ENCODE measurements around the gene BEAN1. TPM values are rescaled to one million over a fixed set of nuclear protein-coding genes. Genes with fewer than 3 reads are reported as not detected.

The BEAN1 gene
- total and polyA plus RNA-seq, 7 donors: 0.35 to 0.41 TPM; not detected in 5

DNA sequence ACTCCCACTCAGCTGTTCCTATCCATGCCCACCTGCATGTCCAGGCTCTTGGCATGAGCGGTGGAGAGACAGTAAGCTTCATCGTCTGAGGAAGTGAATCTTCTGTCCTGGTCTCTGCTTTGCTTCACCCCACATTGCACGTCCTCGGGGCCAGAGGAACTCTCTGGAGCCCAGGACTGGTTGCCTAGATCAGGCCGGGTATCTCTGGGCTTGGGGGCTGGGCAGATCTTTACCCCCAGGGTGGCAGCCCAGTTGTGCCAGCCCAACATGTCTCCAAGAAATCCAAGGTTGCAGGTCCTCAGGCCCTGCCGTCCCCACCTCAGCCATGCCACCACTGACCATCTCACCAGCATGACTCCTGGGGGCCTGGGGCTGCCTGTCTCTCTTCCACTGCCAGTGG is 58.3 kb downstream of the BEAN1 start:
- Histone ChIP-seq H3K27ac (no peak overlapping the region), H3K9me3 (no peaks in the 10 kb centered on the region), H3K4me3 (no peak overlapping the region), H3K36me3 (peaks cover 0 to 8% (median 0%) of the 10 kb centered on the region in 4 donors), H3K4me1 (peaks cover 0 to 14% (median 12%) of the 10 kb centered on the region in 4 donors), H3K27me3 (no peaks in the 10 kb centered on the region)
- no peak for DNase-seq
- TF ChIP-seq EP300 (IDR thresholded peaks at IDR 0.05): no peak
- TF ChIP-seq, protein P1, sequence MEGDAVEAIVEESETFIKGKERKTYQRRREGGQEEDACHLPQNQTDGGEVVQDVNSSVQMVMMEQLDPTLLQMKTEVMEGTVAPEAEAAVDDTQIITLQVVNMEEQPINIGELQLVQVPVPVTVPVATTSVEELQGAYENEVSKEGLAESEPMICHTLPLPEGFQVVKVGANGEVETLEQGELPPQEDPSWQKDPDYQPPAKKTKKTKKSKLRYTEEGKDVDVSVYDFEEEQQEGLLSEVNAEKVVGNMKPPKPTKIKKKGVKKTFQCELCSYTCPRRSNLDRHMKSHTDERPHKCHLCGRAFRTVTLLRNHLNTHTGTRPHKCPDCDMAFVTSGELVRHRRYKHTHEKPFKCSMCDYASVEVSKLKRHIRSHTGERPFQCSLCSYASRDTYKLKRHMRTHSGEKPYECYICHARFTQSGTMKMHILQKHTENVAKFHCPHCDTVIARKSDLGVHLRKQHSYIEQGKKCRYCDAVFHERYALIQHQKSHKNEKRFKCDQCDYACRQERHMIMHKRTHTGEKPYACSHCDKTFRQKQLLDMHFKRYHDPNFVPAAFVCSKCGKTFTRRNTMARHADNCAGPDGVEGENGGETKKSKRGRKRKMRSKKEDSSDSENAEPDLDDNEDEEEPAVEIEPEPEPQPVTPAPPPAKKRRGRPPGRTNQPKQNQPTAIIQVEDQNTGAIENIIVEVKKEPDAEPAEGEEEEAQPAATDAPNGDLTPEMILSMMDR (IDR thresholded peaks at IDR 0.05): no peak
- no peak for TF ChIP-seq POLR2AphosphoS5 (IDR thresholded peaks at IDR 0.05)
- TF ChIP-seq POLR2A (IDR thresholded peaks at IDR 0.05): no peak
- intact Hi-C loops (cut with DNase I): loop anchor here (2.0 kb wide), 1 partner anchor 63 kb away; no protein-coding TSS in a partner anchor
- WGBS, 2 donors: 91% methylated on average over 6 of the region's 6 CpGs

DNA sequence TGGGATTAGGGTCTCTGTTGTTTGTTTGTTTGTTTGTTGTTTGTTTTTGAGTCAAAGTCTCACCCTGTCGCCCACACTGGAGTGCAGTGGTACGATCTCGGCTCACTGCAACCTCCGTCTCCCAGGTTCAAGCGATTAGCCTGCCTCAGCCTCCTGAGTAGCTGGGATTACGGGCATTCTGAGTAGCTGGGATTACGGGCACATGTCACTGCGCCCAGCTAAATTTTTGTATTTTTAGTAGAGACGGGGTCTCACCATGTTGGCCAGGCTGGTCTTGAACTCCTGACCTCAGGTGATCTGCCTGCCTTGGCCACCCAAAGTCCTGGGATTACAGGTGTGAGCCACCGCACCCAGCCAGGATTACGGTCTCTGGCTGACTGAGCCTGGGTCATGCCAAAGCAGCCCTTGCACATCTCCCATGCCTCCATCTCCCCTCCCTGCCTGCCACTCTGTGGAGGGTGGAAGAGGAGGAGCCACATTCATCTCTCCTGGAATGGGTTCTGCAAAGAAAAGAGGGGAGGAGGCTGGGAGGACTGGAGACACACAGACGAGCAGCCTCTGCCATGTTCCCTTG is 59.2 kb downstream of the BEAN1 start:
- DNase-seq: peak; percentile 48
- intact Hi-C loops (cut with DNase I): no loop called here
- Histone ChIP-seq H3K36me3 (peaks cover 0 to 8% (median 0%) of the 10 kb centered on the region in 4 donors), H3K4me3 (no peak overlapping the region), H3K9me3 (no peaks in the 10 kb centered on the region), H3K27ac (peak overlapping the region; percentile 12 to 59 (median 47)), H3K27me3 (no peaks in the 10 kb centered on the region), H3K4me1 (peaks cover 0 to 14% (median 12%) of the 10 kb centered on the region in 4 donors)
- TF ChIP-seq EP300 (IDR thresholded peaks at IDR 0.05): no peak
- TF ChIP-seq POLR2AphosphoS5 (IDR thresholded peaks at IDR 0.05): no peak
- no peak for TF ChIP-seq POLR2A (IDR thresholded peaks at IDR 0.05)
- TF ChIP-seq, protein P1 (IDR thresholded peaks at IDR 0.05): no peak
- 95 to 96% methylated on average over 12 of the region's 12 CpGs for WGBS, 2 donors

DNA sequence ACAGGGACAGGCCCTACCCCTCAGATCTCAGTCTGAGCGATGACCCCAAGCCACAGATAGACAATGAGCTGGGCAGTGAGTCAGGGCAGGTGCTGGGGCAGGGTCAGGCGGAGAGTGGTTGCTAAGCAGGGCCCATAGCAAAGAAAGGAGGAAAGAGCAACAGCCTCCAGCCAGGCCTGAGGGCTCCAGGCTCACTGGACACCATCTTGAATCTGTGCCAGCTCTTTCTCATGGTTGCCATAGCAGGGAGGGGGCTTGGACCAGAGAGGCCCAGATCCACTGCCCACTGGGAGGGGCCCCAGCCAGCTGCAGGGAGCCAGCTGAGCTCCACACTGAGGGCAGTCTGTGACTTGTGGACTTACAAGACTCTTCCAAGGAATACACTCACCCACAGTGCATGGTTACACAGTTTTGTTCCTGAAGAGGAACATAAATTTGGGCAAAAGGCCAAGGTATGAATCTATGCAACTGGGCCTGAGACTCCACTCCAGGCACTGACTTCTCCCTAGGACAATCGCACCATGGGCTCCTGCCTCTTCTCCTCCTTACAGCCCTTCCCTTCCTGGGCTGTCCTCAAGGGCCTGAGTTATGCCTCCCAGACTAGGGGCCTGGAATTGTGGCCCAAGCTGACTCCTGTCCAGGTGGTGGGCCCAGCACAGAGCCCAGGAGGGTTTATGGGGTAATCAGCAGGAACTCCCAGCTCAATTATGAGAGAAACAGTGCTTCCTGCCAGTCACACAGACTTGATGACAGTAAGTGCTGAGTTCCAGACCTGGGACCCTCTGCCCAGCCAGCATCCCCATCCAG is 59.9 kb downstream of the BEAN1 start:
- DNase-seq: peak; percentile 65
- H3K27ac ChIP-seq: peak overlapping the region; percentile 12 to 59 (median 47)
- H3K4me1 ChIP-seq: peaks cover 0 to 14% (median 12%) of the 10 kb centered on the region in 4 donors
- TF ChIP-seq, protein P1 (IDR thresholded peaks at IDR 0.05): no peak
- TF ChIP-seq POLR2AphosphoS5 (IDR thresholded peaks at IDR 0.05) (no peak), POLR2A (IDR thresholded peaks at IDR 0.05) (no peak), EP300 (IDR thresholded peaks at IDR 0.05) (no peak)
- H3K9me3 ChIP-seq: no peaks in the 10 kb centered on the region
- no peak overlapping the region for H3K4me3 ChIP-seq
- H3K36me3 ChIP-seq: peaks cover 0 to 8% (median 0%) of the 10 kb centered on the region in 4 donors
- 84 to 92% methylated on average over 3 of the region's 3 CpGs for WGBS, 2 donors
- intact Hi-C loops (cut with DNase I): no loop called here
- no peaks in the 10 kb centered on the region for H3K27me3 ChIP-seq

DNA sequence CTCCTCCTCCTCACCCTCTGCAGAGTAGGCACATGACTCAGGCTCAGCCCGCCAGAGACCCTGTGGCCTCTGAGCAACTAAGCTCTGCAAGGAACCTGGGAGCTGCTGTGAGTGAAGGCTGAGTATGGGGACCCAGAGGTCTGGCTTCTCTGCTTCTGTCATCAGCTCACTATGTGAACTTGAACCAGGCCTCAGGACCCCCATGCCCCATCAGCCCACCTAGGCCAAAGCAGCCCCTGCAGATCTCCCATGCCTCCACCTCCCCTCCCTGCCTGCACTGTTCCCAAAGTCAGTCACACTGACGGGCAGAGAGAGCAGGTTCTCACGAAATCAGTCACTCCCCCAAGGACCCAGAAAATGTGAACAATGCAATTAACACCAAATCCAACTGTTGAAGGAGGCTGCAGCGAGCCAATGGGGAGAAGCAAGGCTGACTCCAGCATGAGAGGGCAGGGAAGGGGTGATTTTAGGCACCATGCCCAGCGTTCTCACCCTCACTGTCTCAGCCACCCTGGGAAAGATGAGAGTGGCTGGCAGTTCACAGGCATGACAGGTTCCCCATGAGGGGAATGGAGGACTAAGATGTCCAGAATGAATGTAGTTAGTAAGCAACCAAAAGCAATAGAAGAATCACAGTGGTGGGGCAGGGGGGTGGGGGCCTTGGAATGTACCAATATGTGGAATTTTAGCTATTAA is 60.6 kb downstream of the BEAN1 start:
- peaks cover 0 to 8% (median 0%) of the 10 kb centered on the region in 4 donors for H3K36me3 ChIP-seq
- WGBS, 2 donors: 89 to 92% methylated on average over 5 of the region's 5 CpGs
- intact Hi-C loops (cut with DNase I): no loop called here
- no peaks in the 10 kb centered on the region for H3K9me3 ChIP-seq
- no peaks in the 10 kb centered on the region for H3K27me3 ChIP-seq
- peak; percentile 58 for DNase-seq
- no peak for TF ChIP-seq POLR2AphosphoS5 (IDR thresholded peaks at IDR 0.05)
- no peak for TF ChIP-seq POLR2A (IDR thresholded peaks at IDR 0.05)
- no peak for TF ChIP-seq EP300 (IDR thresholded peaks at IDR 0.05)
- TF ChIP-seq, protein P1 (IDR thresholded peaks at IDR 0.05): no peak
- peaks cover 0 to 14% (median 12%) of the 10 kb centered on the region in 4 donors for H3K4me1 ChIP-seq
- H3K27ac ChIP-seq: peak overlapping the region in 2 of 4 donors; percentile 45 to 59
- no peak overlapping the region for H3K4me3 ChIP-seq
